Stimulated activated naive CD4-positive, alpha-beta T cell (primary cell): Measurements from ENCODE around the gene EXOSC3.

ENCODE experiments used
- DNase-seq, 6 experiments: peaks; one replicate each; lab custom pipeline; 2025; lab: John Stamatoyannopoulos, UW

Gene EXOSC3

DNA sequence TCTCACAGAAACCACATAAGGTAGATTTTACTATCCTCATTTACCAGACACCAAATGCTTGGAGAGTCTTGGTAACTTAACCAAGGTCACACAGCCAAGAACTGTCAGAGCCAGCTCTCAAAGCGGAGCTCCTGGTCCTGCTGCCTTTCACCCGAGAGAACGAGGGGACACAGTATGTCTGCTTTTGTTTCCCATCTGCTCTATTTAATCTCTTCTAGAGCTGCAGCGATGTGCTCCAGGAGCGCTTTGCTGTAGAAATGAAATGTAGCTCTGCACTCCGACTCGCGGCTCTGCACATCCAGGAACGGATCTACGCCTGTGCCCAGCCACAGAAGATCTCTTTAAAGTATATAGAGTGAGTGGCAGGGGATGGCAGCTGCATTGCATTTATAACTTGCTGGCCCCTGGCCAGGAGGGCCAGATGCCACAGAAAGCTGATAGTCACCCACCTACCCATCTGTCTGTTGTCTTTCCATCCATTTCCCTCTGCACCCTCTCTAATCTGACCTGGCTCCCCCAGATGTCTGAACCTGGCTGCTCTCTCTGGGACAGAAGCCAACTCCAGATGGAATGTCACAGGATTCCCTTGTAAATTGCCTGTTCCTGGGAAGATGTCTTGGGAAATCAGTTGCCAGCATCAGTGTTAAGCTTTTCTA lies 52.6 kb downstream of the EXOSC3 start:
- no peak for DNase-seq

DNA sequence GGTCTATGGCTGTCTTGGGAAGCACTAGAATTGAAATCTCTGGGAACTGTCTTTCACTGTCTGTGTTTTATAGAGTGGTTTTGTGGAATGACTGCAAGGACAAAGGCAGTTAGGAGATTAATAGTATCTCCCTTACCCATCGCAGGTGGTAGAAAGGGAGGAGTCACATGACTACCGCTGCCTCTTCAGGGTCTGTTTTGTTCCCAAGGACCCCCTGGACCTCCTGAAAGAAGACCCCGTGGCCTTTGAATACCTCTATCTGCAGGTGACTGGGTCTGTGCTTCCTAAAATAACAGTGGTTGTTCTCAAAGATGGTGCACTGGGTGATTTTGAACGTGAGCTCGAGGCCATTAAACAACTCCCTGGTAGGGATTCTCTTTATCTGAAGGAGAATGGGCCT lies 54.0 kb downstream of the EXOSC3 start:
- no peak for DNase-seq

DNA sequence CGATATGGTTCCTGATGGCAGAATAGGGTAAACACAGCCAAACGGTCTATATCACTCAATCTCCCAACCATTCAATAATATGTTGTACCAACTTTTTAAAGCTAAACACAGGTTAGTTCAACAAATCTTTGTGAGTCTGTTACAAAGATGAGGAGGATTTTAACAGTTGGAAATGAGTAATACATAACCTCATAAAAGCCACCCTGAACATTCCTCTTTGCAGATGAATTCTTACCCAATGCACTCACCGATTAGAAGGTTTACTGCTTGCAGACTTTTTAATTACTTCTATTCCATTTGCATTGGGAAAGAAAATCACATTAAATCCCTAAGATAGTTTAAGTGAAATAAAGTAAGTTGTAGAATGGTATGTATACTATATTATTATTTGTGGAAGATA lies 54.6 kb downstream of the EXOSC3 start:
- no peak for DNase-seq
